ENCODE measurements around the gene UBA52. TPM values are rescaled to one million over a fixed set of nuclear protein-coding genes. Genes with fewer than 3 reads are reported as not detected.

The UBA52 gene
- total RNA-seq, 1 donor from 2014 or later = 586 TPM

DNA sequence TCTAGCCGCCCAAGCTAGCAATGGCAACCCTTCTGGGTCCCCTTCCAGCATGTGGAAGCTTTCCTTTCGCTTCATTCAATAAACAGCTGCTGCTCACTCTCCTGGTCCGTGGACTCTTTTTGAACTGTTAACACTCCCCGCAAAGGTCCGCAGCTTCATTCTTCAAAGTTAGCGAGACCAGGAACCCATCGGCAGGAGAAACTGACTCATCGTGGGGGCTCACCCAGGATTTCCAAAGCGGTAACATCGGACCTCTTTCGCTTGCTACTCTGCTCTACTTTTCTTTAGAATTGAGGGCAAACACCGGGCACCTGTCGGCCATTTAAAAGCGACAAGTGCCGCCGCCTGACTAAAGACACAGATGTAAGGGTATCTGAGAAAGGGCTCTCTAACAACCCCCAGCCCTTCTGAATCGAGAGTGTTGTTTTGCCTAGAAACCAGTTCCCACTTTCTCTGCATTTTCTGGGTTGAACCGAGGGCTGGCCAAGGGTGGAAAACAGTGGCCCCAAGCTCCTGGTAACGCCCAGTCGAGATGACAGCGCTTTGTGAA lies 5.8 kb downstream of the UBA52 start:
- DNase-seq (ENCODE audit: low read depth) (no peak), FAIRE-seq (no peak)
- TF ChIP-seq, protein P1, sequence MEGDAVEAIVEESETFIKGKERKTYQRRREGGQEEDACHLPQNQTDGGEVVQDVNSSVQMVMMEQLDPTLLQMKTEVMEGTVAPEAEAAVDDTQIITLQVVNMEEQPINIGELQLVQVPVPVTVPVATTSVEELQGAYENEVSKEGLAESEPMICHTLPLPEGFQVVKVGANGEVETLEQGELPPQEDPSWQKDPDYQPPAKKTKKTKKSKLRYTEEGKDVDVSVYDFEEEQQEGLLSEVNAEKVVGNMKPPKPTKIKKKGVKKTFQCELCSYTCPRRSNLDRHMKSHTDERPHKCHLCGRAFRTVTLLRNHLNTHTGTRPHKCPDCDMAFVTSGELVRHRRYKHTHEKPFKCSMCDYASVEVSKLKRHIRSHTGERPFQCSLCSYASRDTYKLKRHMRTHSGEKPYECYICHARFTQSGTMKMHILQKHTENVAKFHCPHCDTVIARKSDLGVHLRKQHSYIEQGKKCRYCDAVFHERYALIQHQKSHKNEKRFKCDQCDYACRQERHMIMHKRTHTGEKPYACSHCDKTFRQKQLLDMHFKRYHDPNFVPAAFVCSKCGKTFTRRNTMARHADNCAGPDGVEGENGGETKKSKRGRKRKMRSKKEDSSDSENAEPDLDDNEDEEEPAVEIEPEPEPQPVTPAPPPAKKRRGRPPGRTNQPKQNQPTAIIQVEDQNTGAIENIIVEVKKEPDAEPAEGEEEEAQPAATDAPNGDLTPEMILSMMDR (IDR thresholded peaks at IDR 0.05; ENCODE audit: insufficient read depth, low read length, severe bottlenecking) = no peak
- Histone ChIP-seq H3K36me3 (ENCODE audit: control insufficient read depth, insufficient read depth, low read length) (peaks cover 17% of the 10 kb centered on the region), H3K27me3 (ENCODE audit: control insufficient read depth, insufficient read depth, low read length) (no peaks in the 10 kb centered on the region), H3K4me3 (ENCODE audit: low read depth, low read length) (no peak overlapping the region)

DNA sequence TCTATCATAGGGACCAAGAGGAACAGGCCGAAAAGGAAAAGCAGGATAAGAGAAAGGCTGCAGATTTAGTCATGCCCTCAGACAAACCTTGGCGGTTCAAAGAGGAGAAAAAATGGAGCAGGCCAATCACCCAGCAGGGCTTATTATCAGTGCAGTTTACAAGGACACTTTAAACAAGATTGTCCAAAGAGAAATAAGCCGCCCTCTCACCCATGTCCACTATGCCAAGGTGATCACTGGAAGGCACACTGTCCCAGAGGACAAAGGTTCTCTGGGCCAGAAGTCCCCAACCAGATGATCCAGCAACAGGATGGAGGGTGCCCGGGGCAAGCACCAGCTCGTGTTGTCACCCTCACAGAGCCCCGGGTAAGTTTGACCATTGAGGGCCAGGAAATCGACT lies 8.7 kb downstream of the UBA52 start:
- TF ChIP-seq, protein P1 (IDR thresholded peaks at IDR 0.05; ENCODE audit: insufficient read depth, low read length, severe bottlenecking) = no peak
- DNase-seq (ENCODE audit: low read depth) = no peak
- Histone ChIP-seq H3K27me3 (ENCODE audit: control insufficient read depth, insufficient read depth, low read length) (no peaks in the 10 kb centered on the region), H3K36me3 (ENCODE audit: control insufficient read depth, insufficient read depth, low read length) (peaks cover 3% of the 10 kb centered on the region), H3K4me3 (ENCODE audit: low read depth, low read length) (no peak overlapping the region)
- FAIRE-seq = no peak

DNA sequence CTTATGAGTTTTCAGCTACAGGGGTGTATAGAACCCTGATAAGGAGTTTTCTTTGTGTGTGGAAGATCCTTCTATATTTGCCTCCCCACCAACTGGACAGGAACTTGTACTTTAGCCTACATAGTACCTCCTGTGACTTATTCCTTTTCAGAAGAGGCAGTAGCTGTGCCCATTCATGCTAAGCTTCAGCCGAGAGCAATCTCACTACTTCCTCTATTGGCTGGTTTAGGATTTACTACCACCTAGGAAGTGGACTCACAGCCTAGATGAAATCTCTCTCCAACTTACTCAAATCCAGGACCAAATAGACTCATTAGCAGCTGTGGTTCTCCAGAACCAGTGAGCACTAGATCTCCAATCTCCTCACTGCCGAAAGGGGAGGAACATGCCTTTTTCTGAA lies 14.6 kb downstream of the UBA52 start:
- no peak for FAIRE-seq
- Histone ChIP-seq H3K4me3 (ENCODE audit: low read depth, low read length) (no peak overlapping the region), H3K36me3 (ENCODE audit: control insufficient read depth, insufficient read depth, low read length) (no peaks in the 10 kb centered on the region), H3K27me3 (ENCODE audit: control insufficient read depth, insufficient read depth, low read length) (no peaks in the 10 kb centered on the region)
- TF ChIP-seq, protein P1 (IDR thresholded peaks at IDR 0.05; ENCODE audit: insufficient read depth, low read length, severe bottlenecking) = no peak
- peak; percentile 17 for DNase-seq (ENCODE audit: low read depth)

DNA sequence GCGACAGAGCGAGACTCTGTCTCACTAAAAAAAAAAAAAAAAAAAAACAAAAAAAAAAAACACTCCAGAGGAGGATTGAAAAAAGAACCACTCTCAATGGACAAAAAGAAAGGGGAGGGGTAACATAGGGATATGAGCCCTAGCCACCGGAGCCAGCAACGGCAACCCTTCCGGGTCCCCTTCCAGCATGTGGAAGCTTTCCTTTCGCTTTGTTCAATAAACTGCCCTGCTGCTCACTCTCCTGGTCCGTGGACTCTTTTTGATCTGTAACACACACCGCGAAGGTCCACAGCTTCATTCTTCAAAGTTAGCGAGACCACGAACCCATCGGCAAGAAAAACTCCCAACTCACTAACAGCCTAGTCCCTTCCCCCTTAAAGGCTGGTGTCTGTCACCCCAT lies 15.9 kb downstream of the UBA52 start:
- H3K36me3 ChIP-seq (ENCODE audit: control insufficient read depth, insufficient read depth, low read length) = no peaks in the 10 kb centered on the region
- no peak overlapping the region for H3K4me3 ChIP-seq (ENCODE audit: low read depth, low read length)
- FAIRE-seq (no peak), DNase-seq (ENCODE audit: low read depth) (no peak)
- H3K27me3 ChIP-seq (ENCODE audit: control insufficient read depth, insufficient read depth, low read length) = no peaks in the 10 kb centered on the region
- TF ChIP-seq, protein P1 (IDR thresholded peaks at IDR 0.05; ENCODE audit: insufficient read depth, low read length, severe bottlenecking) = no peak

DNA sequence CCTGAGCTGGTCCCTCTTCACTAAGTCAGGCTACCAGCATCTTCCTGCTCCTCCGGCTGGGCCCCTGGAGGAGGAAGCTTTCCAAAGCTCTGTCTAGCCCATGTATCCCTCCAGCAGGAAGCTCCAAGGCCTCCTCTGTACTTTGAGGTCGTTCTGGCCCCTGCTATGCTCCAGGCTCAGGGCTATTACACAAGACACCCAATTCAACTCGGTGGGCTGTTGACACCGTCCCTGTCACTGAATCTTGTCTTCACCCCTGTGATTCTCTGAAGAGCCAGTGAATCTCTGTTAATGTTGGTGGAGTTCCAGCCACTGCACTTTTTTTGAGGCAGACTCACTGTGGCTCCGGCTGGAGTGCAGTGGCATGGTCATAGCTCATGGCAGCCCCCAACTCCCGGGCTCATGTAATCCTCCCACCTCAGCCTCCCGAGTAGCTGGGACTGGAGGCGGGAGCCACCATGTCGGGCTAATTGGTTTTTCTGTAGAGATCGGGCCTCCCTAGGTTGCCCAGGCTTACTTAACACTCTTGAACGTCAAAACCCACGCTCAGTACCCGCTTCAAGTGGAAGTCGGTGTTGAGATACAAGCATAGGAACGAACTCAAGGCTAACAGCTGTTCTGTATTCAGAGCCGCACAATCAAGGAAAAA lies 16.4 kb downstream of the UBA52 start:
- Histone ChIP-seq H3K36me3 (ENCODE audit: control insufficient read depth, insufficient read depth, low read length) (no peaks in the 10 kb centered on the region), H3K27me3 (ENCODE audit: control insufficient read depth, insufficient read depth, low read length) (no peaks in the 10 kb centered on the region), H3K4me3 (ENCODE audit: low read depth, low read length) (peak overlapping the region; percentile 87)
- FAIRE-seq (no peak), DNase-seq (ENCODE audit: low read depth) (no peak)
- TF ChIP-seq, protein P1 (IDR thresholded peaks at IDR 0.05; ENCODE audit: insufficient read depth, low read length, severe bottlenecking) = no peak

All from bronchial epithelial cell (primary cell).